WTC11 (cell line): ENCODE results near the gene POLR3A.

ENCODE experiments used
- CREB1 ChIP-seq: sonication (generic); formaldehyde crosslinking; IDR thresholded peaks from 2 replicates; pipeline ENCODE4 v1.8.0; 2023; ENCODE audit warnings: mild to moderate bottlenecking, missing genetic modification reagents
- JUN ChIP-seq: sonication (generic); formaldehyde crosslinking; IDR thresholded peaks from 2 replicates; pipeline ENCODE4 v1.8.0; 2023; ENCODE audit warnings: mild to moderate bottlenecking, missing genetic modification reagents
- SMAD4 ChIP-seq: sonication (generic); formaldehyde crosslinking; IDR thresholded peaks from 2 replicates; pipeline ENCODE4 v1.8.0; 2022; ENCODE audit warnings: mild to moderate bottlenecking, missing genetic modification reagents
- TF ChIP-seq, protein P1 (sequence below): sonication (generic); formaldehyde crosslinking; IDR thresholded peaks from 2 replicates; pipeline ENCODE4 v1.8.0; 2022; ENCODE audit warnings: mild to moderate bottlenecking, missing genetic modification reagents
- TF ChIP-seq, protein P2 (sequence below): fragments of 200-600 bp; IDR thresholded peaks from 2 replicates; pipeline ENCODE4 v1.8.0; 2022; ENCODE audit warnings: antibody characterized with exemption

DNA sequence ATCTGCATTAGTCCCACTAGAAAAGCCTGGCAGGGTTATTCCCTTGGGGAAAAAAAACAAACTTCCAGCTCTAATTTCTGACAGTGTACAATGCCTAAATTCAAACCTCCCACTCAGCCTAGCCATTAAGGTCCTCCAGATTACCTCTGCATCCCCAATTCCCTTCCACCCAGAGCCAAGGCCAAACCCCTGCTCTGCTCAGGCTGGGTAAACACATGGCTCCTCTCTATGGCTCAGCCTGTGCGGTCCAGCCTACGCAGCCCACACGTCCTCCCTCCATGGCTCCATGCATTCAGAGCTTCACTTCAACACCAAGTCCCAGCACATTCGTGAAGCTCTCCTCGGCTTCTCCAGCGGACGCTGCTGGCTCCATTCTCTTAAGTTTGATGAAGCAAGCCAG is 107.9 kb downstream of the POLR3A start:
- TF ChIP-seq, protein P1, sequence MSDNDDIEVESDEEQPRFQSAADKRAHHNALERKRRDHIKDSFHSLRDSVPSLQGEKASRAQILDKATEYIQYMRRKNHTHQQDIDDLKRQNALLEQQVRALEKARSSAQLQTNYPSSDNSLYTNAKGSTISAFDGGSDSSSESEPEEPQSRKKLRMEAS (CRISPR knock-in tag) = no peak
- TF ChIP-seq JUN (CRISPR knock-in tag) = no peak
- TF ChIP-seq, protein P2, sequence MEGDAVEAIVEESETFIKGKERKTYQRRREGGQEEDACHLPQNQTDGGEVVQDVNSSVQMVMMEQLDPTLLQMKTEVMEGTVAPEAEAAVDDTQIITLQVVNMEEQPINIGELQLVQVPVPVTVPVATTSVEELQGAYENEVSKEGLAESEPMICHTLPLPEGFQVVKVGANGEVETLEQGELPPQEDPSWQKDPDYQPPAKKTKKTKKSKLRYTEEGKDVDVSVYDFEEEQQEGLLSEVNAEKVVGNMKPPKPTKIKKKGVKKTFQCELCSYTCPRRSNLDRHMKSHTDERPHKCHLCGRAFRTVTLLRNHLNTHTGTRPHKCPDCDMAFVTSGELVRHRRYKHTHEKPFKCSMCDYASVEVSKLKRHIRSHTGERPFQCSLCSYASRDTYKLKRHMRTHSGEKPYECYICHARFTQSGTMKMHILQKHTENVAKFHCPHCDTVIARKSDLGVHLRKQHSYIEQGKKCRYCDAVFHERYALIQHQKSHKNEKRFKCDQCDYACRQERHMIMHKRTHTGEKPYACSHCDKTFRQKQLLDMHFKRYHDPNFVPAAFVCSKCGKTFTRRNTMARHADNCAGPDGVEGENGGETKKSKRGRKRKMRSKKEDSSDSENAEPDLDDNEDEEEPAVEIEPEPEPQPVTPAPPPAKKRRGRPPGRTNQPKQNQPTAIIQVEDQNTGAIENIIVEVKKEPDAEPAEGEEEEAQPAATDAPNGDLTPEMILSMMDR = no peak
- TF ChIP-seq SMAD4 (CRISPR knock-in tag) = no peak
- no peak for TF ChIP-seq CREB1 (CRISPR knock-in tag)
